Measurements from ENCODE around the gene CD82.

DNA sequence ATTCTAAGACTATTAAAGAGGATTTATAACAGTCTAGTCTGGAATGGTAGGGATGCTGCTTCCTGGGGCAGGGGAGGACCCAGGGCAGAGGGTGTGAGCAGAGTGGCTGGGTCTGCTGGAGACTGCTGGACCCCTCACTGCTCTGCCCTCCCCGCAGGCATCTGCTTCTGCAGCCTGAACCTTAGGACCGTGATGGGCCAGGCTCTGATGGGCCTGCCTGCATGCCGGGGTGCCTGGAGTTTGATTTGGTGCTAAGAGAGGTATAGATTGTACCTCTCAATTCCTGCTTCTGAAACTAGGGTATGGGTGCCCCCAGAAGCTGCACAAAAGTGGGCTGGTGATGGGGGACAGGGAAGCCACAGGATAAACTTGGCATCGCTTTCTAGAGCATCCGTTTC, 54.9 kb downstream of the CD82 start:
- TF ChIP-seq, protein P1, sequence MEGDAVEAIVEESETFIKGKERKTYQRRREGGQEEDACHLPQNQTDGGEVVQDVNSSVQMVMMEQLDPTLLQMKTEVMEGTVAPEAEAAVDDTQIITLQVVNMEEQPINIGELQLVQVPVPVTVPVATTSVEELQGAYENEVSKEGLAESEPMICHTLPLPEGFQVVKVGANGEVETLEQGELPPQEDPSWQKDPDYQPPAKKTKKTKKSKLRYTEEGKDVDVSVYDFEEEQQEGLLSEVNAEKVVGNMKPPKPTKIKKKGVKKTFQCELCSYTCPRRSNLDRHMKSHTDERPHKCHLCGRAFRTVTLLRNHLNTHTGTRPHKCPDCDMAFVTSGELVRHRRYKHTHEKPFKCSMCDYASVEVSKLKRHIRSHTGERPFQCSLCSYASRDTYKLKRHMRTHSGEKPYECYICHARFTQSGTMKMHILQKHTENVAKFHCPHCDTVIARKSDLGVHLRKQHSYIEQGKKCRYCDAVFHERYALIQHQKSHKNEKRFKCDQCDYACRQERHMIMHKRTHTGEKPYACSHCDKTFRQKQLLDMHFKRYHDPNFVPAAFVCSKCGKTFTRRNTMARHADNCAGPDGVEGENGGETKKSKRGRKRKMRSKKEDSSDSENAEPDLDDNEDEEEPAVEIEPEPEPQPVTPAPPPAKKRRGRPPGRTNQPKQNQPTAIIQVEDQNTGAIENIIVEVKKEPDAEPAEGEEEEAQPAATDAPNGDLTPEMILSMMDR (optimal IDR thresholded peaks at IDR 0.05 in 1 of 3, IDR thresholded peaks at IDR 0.05 in 1 of 3, conservative IDR thresholded peaks at IDR 0.05 in 1 of 3; ENCODE audit: extremely low read depth in 1 of 3, insufficient read depth in 2 of 3, low read length in 3 of 3) = no peak
- TF ChIP-seq EZH2 (IDR thresholded peaks at IDR 0.05; ENCODE audit: low read length) = no peak
